ENCODE results near the gene MROH2B.

The MROH2B gene

DNA sequence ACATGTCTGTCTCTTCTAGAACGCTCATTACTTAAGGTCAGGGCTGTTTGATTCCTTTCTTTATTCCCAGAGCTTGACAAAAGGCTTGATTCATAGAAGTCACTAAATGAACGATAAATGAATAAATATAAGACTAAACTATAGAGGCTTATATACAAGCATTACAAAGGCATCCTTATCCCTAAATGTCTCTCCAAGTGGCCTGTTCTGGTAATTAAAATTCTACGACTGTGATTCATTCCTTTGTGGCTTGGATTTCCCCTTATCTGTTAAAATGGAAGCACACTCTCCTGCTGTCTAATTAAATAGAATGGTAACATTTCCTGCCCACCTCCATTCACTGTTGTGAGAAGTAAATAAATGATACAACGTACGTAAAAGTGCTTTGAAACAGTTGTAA, 112.3 kb downstream of the MROH2B start:
- ChIA-PET POLR2A (no interaction called here), CTCF (no interaction called here)
- TF ChIP-seq TARDBP (IDR thresholded peaks at IDR 0.05) (no peak), NFRKB (IDR thresholded peaks at IDR 0.05) (no peak), FOXK2 (IDR thresholded peaks at IDR 0.05) (no peak), ARNT (IDR thresholded peaks at IDR 0.05) (no peak), L3MBTL2 (conservative IDR thresholded peaks at IDR 0.05) (no peak), SUZ12 (IDR thresholded peaks at IDR 0.05) (no peak), FOXM1 (IDR thresholded peaks at IDR 0.05; ENCODE audit: borderline replicate concordance) (no peak), LEF1 (IDR thresholded peaks at IDR 0.05; ENCODE audit: borderline replicate concordance) (no peak), ZNF384 (IDR thresholded peaks at IDR 0.05) (no peak), HDGF (IDR thresholded peaks at IDR 0.05; ENCODE audit: borderline replicate concordance) (no peak), FOXA1 (IDR thresholded peaks at IDR 0.05) (no peak)
- TF ChIP-seq, protein P1, sequence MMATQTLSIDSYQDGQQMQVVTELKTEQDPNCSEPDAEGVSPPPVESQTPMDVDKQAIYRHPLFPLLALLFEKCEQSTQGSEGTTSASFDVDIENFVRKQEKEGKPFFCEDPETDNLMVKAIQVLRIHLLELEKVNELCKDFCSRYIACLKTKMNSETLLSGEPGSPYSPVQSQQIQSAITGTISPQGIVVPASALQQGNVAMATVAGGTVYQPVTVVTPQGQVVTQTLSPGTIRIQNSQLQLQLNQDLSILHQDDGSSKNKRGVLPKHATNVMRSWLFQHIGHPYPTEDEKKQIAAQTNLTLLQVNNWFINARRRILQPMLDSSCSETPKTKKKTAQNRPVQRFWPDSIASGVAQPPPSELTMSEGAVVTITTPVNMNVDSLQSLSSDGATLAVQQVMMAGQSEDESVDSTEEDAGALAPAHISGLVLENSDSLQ (IDR thresholded peaks at IDR 0.05): no peak
- DNase-seq (ENCODE audit: extremely low spot score): no peak

DNA sequence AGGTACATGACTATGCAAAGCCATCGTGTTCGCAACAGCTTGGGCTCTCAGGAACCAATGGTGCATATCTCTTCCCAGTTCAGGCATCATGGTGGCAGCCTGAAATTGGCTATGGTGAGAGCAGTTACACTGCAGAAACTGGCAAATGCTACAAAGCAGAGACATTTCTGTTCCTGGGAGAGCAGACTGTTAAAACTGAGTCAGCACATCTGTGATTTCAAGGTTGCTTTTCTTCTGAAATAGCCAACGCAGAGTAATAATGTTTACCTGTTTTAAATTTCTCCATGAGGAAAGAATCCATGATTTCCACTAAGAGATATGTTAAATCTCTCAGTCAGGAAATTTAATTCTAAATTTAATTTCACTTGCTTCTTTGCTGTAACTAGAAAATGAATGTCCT, 114.1 kb downstream of the MROH2B start:
- ChIA-PET POLR2A (no interaction called here), CTCF (no interaction called here)
- DNase-seq (ENCODE audit: extremely low spot score): no peak
- no peak for TF ChIP-seq L3MBTL2 (conservative IDR thresholded peaks at IDR 0.05)
- TF ChIP-seq, protein P1 (IDR thresholded peaks at IDR 0.05): no peak
- no peak for TF ChIP-seq ARNT (IDR thresholded peaks at IDR 0.05)
- TF ChIP-seq HDGF (IDR thresholded peaks at IDR 0.05; ENCODE audit: borderline replicate concordance): no peak
- TF ChIP-seq CTBP1 (IDR thresholded peaks at IDR 0.05; ENCODE audit: borderline replicate concordance): no peak
- TF ChIP-seq FOXA1 (IDR thresholded peaks at IDR 0.05): no peak
- no peak for TF ChIP-seq BHLHE40 (IDR thresholded peaks at IDR 0.05; ENCODE audit: borderline replicate concordance)

DNA sequence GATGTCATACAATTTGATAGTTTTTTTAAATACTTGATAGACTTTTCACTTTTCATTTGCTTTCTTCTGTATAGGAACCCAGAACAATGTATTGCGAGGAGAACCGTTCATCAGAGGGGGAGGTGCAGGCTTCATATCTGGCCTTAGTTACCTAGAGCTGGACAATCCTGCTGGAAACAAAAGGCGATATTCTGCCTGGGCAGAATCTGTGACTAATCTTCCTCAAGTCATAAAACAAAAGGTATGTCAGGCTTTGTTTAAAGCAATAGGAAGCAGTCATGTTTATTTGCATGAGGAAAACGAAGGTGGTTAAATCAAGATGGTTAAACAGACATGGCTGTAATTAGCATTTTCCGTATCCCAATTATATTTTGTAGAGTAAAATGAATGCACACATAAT, 115.8 kb downstream of the MROH2B start:
- ChIA-PET CTCF (no interaction called here), POLR2A (no interaction called here)
- no peak for DNase-seq (ENCODE audit: extremely low spot score)
- no peak for TF ChIP-seq FOXK2 (IDR thresholded peaks at IDR 0.05)
- no peak for TF ChIP-seq FOXA1 (IDR thresholded peaks at IDR 0.05)
- no peak for TF ChIP-seq LEF1 (IDR thresholded peaks at IDR 0.05; ENCODE audit: borderline replicate concordance)
- no peak for TF ChIP-seq SUZ12 (IDR thresholded peaks at IDR 0.05)
- TF ChIP-seq SP1 (IDR thresholded peaks at IDR 0.05): no peak

Measured in HEK293T (cell line).